Smooth muscle cell (in vitro differentiated cells): ENCODE results near the gene CYBA. TPM values are rescaled to one million over a fixed set of nuclear protein-coding genes. Genes with fewer than 3 reads are reported as not detected.

Experiments used
- DNase-seq: peaks from one replicate; lab custom pipeline; 2025; ENCODE audit not compliant: unreplicated experiment; lab: John Stamatoyannopoulos, UW
- H2AFZ ChIP-seq: fragments of 200-600 bp; sonication (generic); 2 replicates; pipeline ENCODE4 v1.6.0; 2016; ENCODE audit warnings: antibody characterized with exemption, low read depth, mild to moderate bottlenecking
- H3F3A ChIP-seq: fragments of 200-600 bp; sonication (generic); 2 replicates; pipeline ENCODE4 v1.6.0; 2017; ENCODE audit warnings: antibody characterized with exemption, low read depth
- H3K27ac ChIP-seq: fragments of 200-600 bp; sonication (generic); 2 replicates; pipeline ENCODE4 v1.5.1; 2016; ENCODE audit warnings: low read depth, mild to moderate bottlenecking
- H3K27me3 ChIP-seq: fragments of 200-600 bp; sonication (generic); 2 replicates; pipeline ENCODE4 v1.6.1; 2016; ENCODE audit warnings: low read depth, mild to moderate bottlenecking
- H3K36me3 ChIP-seq: fragments of 200-600 bp; sonication (generic); 2 replicates; pipeline ENCODE4 v1.5.1; 2016; ENCODE audit warnings: low read depth
- H3K4me1 ChIP-seq: fragments of 200-600 bp; sonication (generic); 2 replicates; pipeline ENCODE4 v1.5.1; 2016; ENCODE audit warnings: low read depth
- H3K4me2 ChIP-seq: fragments of 200-600 bp; sonication (generic); 2 replicates; pipeline ENCODE4 v1.6.0; 2016; ENCODE audit warnings: mild to moderate bottlenecking
- H3K4me3 ChIP-seq: fragments of 200-600 bp; sonication (generic); 2 replicates; pipeline ENCODE4 v1.5.1; 2016; ENCODE audit warnings: mild to moderate bottlenecking
- H3K79me2 ChIP-seq: fragments of 200-600 bp; sonication (generic); 2 replicates; pipeline ENCODE4 v1.6.0; 2016; ENCODE audit warnings: low read depth, mild to moderate bottlenecking
- H3K9ac ChIP-seq: fragments of 200-600 bp; sonication (generic); 2 replicates; pipeline ENCODE4 v1.6.0; 2016; ENCODE audit warnings: low read depth
- H3K9me3 ChIP-seq: fragments of 200-600 bp; sonication (generic); replicated peaks from 2 replicates; pipeline ENCODE4 v1.5.1; 2016; ENCODE audit warnings: low read depth
- H4K20me1 ChIP-seq: fragments of 200-600 bp; sonication (generic); 2 replicates; pipeline ENCODE4 v1.6.0; 2016; ENCODE audit warnings: low read depth
- WGBS: methylation state at CpG from one replicate; pipeline ENCODE4 v1.1.7; 2016; ENCODE audit warnings: low lambda C conversion rate; 5-methylcytosine and 5-hydroxymethylcytosine counted together
- polyA plus RNA-seq: library from polyadenylated mRNA; unstranded; fragments of >200 nt; fragmentation: Nextera tagmentation; extraction: Ambion mirVana; gene quantifications from 2 replicates; pipeline ENCODE4 v1.2.1, GENCODE V29; 2016
- total RNA-seq: library from RNA; depleted of rRNA; stranded (reverse); fragments of >200 nt; gene quantifications from 2 replicates; pipeline ENCODE4 v1.2.3, GENCODE V29; 2014
- TF ChIP-seq, protein P1 (sequence below): fragments of 200-600 bp; sonication (generic); IDR thresholded peaks from 2 replicates; pipeline ENCODE4 v1.5.1; 2017; ENCODE audit warnings: borderline replicate concordance, mild to moderate bottlenecking, antibody characterized with exemption; ENCODE audit not compliant: insufficient read depth, poor library complexity, severe bottlenecking

Gene CYBA
- total and polyA plus RNA-seq, 2 experiments from 2014 or later, result 181 to 388 TPM

DNA sequence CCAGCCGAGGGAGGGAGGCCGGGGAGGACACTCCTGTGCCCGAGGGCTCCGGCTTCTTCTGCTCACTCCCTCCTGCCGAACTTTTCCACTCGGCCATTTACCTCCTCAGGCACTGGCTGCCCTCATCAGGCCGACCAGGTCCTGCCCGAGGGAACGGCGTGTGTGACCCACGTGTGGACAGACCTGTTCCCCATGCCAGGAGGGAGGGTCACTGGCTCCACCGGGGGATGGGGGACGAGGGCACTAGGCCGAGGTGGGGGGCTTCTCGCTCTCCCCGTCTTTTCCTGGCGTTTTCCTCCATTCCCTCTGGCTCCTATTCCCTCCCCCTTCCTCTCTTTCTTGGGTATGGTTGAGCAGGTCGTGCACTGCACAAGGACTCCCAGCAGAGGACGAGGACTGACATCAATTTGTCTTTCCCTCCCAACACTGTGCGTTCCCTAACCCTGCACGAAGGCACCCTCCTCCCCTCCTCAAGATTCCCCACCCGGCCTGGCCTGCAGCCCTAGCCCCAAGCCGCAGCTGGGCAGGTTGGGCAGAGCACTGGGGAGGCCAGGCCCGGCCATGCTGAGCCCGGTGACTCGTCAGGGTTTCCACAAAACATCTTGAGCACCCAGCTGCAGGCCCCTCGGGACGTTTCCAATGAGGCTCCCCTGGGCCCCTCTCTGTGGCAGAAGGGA, 15.7 kb downstream of the CYBA start:
- no peaks in the 10 kb centered on the region for H3F3A ChIP-seq
- peaks cover 8% of the 10 kb centered on the region for H4K20me1 ChIP-seq
- H3K79me2 ChIP-seq, result no peaks in the 10 kb centered on the region
- H3K9ac ChIP-seq, result peak overlapping the region; percentile 81
- no peaks in the 10 kb centered on the region for H3K9me3 ChIP-seq
- peak overlapping the region; percentile 72 for H3K27ac ChIP-seq
- WGBS, result 51% methylated on average over 23 of the region's 28 CpGs
- H3K27me3 ChIP-seq, result peaks cover 4% of the 10 kb centered on the region
- DNase-seq, result no peak
- no peaks in the 10 kb centered on the region for H3K36me3 ChIP-seq
- TF ChIP-seq, protein P1, sequence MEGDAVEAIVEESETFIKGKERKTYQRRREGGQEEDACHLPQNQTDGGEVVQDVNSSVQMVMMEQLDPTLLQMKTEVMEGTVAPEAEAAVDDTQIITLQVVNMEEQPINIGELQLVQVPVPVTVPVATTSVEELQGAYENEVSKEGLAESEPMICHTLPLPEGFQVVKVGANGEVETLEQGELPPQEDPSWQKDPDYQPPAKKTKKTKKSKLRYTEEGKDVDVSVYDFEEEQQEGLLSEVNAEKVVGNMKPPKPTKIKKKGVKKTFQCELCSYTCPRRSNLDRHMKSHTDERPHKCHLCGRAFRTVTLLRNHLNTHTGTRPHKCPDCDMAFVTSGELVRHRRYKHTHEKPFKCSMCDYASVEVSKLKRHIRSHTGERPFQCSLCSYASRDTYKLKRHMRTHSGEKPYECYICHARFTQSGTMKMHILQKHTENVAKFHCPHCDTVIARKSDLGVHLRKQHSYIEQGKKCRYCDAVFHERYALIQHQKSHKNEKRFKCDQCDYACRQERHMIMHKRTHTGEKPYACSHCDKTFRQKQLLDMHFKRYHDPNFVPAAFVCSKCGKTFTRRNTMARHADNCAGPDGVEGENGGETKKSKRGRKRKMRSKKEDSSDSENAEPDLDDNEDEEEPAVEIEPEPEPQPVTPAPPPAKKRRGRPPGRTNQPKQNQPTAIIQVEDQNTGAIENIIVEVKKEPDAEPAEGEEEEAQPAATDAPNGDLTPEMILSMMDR, result no peak
- H3K4me1 ChIP-seq, result peaks cover 7% of the 10 kb centered on the region
- H3K4me3 ChIP-seq, result peak overlapping the region; percentile 70
- H3K4me2 ChIP-seq, result peak overlapping the region; percentile 99
- H2AFZ ChIP-seq, result no peak overlapping the region

DNA sequence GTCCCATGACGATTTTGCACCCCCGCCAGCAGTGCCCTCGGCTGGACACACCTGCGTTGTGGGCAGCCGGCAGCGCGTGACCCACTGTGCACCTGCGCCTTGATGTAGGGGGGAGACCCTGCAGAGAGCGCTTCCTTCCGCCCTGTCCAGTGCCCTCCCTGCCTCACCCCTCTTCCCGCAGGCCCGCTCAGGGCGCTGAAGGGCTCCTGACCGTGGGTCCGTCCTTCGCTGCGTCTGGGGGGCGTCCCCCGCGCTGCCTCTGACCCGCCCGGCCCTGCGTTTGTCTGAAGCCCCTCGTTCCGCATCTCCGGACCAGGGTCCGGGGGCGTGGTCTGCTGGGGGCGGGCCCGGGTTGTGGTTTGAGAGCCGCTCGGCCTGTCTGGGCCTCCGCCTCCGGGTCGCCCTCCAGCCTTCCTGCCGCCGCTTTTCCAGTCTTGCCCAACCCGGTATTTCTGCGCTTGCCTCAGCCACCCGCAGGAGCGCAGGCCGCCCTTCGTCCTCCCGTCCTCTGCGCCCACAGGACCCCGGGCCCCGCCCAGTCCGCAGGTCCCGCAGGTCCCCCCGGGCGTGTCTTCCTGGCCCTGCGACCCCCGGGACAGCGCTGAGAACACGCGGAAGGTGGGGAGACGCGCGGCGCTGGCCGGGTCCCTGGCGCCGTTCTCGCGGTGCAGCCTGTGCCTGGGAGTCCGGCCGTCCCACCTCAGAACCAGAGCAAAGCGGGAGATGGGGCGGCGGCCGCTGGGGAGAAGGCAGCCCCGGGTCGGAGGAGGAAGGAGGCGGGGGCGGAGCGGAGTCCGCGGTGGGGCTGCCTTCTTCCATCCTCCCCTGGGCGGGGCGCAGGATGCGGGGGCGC, 16.5 kb downstream of the CYBA start:
- Histone ChIP-seq H2AFZ (no peak overlapping the region), H3K9me3 (no peaks in the 10 kb centered on the region), H3K4me1 (peaks cover 7% of the 10 kb centered on the region), H3K9ac (peak overlapping the region; percentile 81), H3K4me2 (peak overlapping the region; percentile 99), H4K20me1 (peaks cover 8% of the 10 kb centered on the region), H3K27ac (peak overlapping the region; percentile 72), H3K36me3 (no peaks in the 10 kb centered on the region), H3K79me2 (no peaks in the 10 kb centered on the region), H3F3A (no peaks in the 10 kb centered on the region), H3K27me3 (peaks cover 2% of the 10 kb centered on the region), H3K4me3 (peak overlapping the region; percentile 70)
- TF ChIP-seq, protein P1, result no peak
- peak; percentile 43 for DNase-seq
- WGBS, result 2% methylated on average over 35 of the region's 82 CpGs

DNA sequence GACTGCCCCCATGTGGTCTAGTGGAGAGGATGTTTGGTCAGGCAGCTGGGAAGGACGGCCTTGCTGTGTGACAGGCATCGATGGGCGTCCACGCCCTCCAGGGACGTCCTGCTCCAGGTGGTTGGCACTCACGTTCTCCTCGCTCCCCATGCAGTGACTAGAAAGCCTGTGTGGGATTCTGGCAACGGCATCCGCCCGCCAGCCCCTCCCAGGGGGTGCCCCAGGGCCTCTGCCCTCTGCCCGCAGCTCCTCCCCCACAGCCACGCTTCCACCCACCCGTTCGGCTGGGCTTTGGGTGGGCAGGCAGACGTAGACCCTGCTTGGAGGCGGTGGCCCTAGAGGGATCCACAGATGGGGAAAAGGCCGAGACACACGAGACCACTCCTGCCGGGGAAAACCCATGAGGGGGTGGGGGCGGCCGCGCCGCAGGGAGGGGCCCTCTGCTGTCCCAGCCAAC, 17.1 kb downstream of the CYBA start:
- Histone ChIP-seq H3K9ac (no peak overlapping the region), H3F3A (no peaks in the 10 kb centered on the region), H3K79me2 (no peaks in the 10 kb centered on the region), H3K27ac (no peak overlapping the region), H3K27me3 (no peaks in the 10 kb centered on the region), H3K4me3 (peak overlapping the region; percentile 70), H3K9me3 (no peaks in the 10 kb centered on the region), H3K4me1 (peaks cover 7% of the 10 kb centered on the region), H2AFZ (no peak overlapping the region), H4K20me1 (peaks cover 8% of the 10 kb centered on the region), H3K36me3 (no peaks in the 10 kb centered on the region), H3K4me2 (peak overlapping the region; percentile 99)
- no peak for DNase-seq
- WGBS, result 44% methylated on average over 14 of the region's 23 CpGs
- TF ChIP-seq, protein P1, result no peak
